GM12878 (cell line): ENCODE results near the gene CD82. TPM values are rescaled to one million over a fixed set of nuclear protein-coding genes. Genes with fewer than 3 reads are reported as not detected.

Source experiments
- ATAC-seq: fragments of 200-7000 bp; cut with Tn5 transposase; 3 replicates; pipeline ENCODE4 v1.9.1; 2020; ENCODE audit warnings: mild to moderate bottlenecking, moderate library complexity
- BruUV-seq: library from RNA; stranded (reverse); fragments of 400-500 nt; replicated peaks from 2 replicates; lab custom pipeline; 2021; lab: Mats Ljungman, UMichigan
- CTCF ChIA-PET: fragments of 300-600 bp; sonication (Branson Sonifier 250); formaldehyde crosslinking; extraction: SDS; loops from one replicate; lab custom pipeline; 2021; ENCODE audit warnings: inconsistent platforms; lab: Yijun Ruan, JAX
- POLR2A ChIA-PET: fragments of 350-600 bp; formaldehyde crosslinking; extraction: SDS; loops from one replicate; lab custom pipeline; 2021; ENCODE audit warnings: inconsistent platforms; lab: Charles Lee
- RAD21 ChIA-PET: fragments of 300-600 bp; sonication (Branson Sonifier 250); formaldehyde crosslinking; loops from one replicate; lab custom pipeline; 2023; ENCODE audit warnings: antibody characterized with exemption; ENCODE audit not compliant: unreplicated experiment; lab: Charles Lee
- SMC1A ChIA-PET: fragments of 300-600 bp; sonication (Branson Sonifier 250); formaldehyde crosslinking; loops from one replicate; lab custom pipeline; 2023; ENCODE audit not compliant: unreplicated experiment, uncharacterized antibody; lab: Charles Lee
- DNase-seq: peaks from one replicate; pipeline ENCODE4 v3.0.0-alpha.2; 2011; ENCODE audit warnings: low read depth, low spot score
- FAIRE-seq: peaks from 3 replicates; lab custom pipeline; 2011; peaks lifted over from hg19 to GRCh38; lab: Jason Lieb, UNC
- H2AFZ ChIP-seq: 2 replicates; pipeline ENCODE4 v1.6.0; 2011; ENCODE audit warnings: low read depth, low read length, control low read depth; ENCODE audit not compliant: control insufficient read depth
- H3K27ac ChIP-seq: 2 replicates; pipeline ENCODE4 v1.5.1; 2011; ENCODE audit warnings: control low read depth; ENCODE audit not compliant: control insufficient read depth, insufficient read depth
- H3K27me3 ChIP-seq, 2 experiments: replicated peaks in 1 of 2; 2 replicates each; pipeline versions ENCODE4 v1.6.0 to v1.6.1; 2011; ENCODE audit warnings: low read length in 1 of 2; ENCODE audit not compliant: control insufficient read depth in 2 of 2, insufficient read depth in 2 of 2
- H3K36me3 ChIP-seq, 2 experiments: 2 replicates each; pipeline ENCODE4 v1.5.1; 2011; ENCODE audit warnings: low read length in 1 of 2; ENCODE audit not compliant: control insufficient read depth in 2 of 2, insufficient read depth in 2 of 2
- H3K4me1 ChIP-seq: 2 replicates; pipeline ENCODE4 v1.6.1; 2011; ENCODE audit warnings: mild to moderate bottlenecking, low read length, moderate library complexity, mixed read lengths; ENCODE audit not compliant: control insufficient read depth, insufficient read depth
- H3K4me2 ChIP-seq: 2 replicates; pipeline ENCODE4 v1.6.0; 2011; ENCODE audit warnings: control low read depth; ENCODE audit not compliant: control insufficient read depth, insufficient read depth
- H3K4me3 ChIP-seq: fragments of 200-600 bp; sonication (generic); 2 replicates; pipeline ENCODE4 v1.5.1; 2016
- H3K79me2 ChIP-seq: 2 replicates; pipeline ENCODE4 v1.6.0; 2011; ENCODE audit warnings: low read length; ENCODE audit not compliant: control insufficient read depth, insufficient read depth
- H3K9ac ChIP-seq: 2 replicates; pipeline ENCODE4 v1.8.0; 2011; ENCODE audit warnings: low read length, control low read depth, mixed read lengths; ENCODE audit not compliant: control insufficient read depth, insufficient read depth
- H3K9me3 ChIP-seq: replicated peaks from 3 replicates; pipeline ENCODE4 v1.5.1; 2011; ENCODE audit warnings: mild to moderate bottlenecking, low read length; ENCODE audit not compliant: control insufficient read depth, insufficient read depth
- H4K20me1 ChIP-seq: 2 replicates; pipeline ENCODE4 v1.6.0; 2011; ENCODE audit not compliant: control insufficient read depth, insufficient read depth
- CEBPB ChIP-seq, 2 experiments: fragments of 150-350 bp in 1 of 2; IDR thresholded peaks; 2 replicates each; pipeline ENCODE4 v1.6.1; 2012 to 2014; ENCODE audit warnings: low read depth in 2 of 2, low read length in 2 of 2, borderline replicate concordance in 1 of 2, inconsistent platforms in 1 of 2
- CHD2 ChIP-seq: IDR thresholded peaks from 2 replicates; pipeline ENCODE4 v1.6.1; 2011; ENCODE audit warnings: low read depth, low read length, improper control_type of control experiment, borderline replicate concordance
- CHD4 ChIP-seq: fragments of 200-600 bp; sonication (generic); IDR thresholded peaks from 2 replicates; pipeline ENCODE4 v1.6.1; 2016; ENCODE audit warnings: mild to moderate bottlenecking
- ESRRA ChIP-seq: IDR thresholded peaks from 2 replicates; pipeline ENCODE4 v1.6.1; 2012; ENCODE audit warnings: mild to moderate bottlenecking, low read length, improper control_type of control experiment
- ETV6 ChIP-seq, 2 experiments: fragments of 450-650 bp in 1 of 2; IDR thresholded peaks in 1 of 2; conservative IDR thresholded peaks in 1 of 2; 2 replicates each; pipeline ENCODE4 v1.6.1; 2014; ENCODE audit warnings: antibody characterized with exemption in 1 of 2, borderline replicate concordance in 1 of 2, low read depth in 1 of 2, mild to moderate bottlenecking in 1 of 2, moderate library complexity in 1 of 2
- FOS ChIP-seq: IDR thresholded peaks from 3 replicates; pipeline ENCODE4 v1.6.1; 2011; ENCODE audit warnings: borderline replicate concordance; ENCODE audit not compliant: insufficient read length; ENCODE audit errors: extremely low read depth
- MYC ChIP-seq: IDR thresholded peaks from 2 replicates; pipeline ENCODE4 v1.6.1; 2011; ENCODE audit warnings: mild to moderate bottlenecking, low read length, moderate library complexity, inconsistent platforms; ENCODE audit not compliant: insufficient read depth, insufficient replicate concordance, insufficient read length, severe bottlenecking
- PAX8 ChIP-seq: fragments of 450-650 bp; IDR thresholded peaks from 2 replicates; pipeline ENCODE4 v1.6.1; 2017; ENCODE audit warnings: mild to moderate bottlenecking, moderate library complexity
- RAD21 ChIP-seq: IDR thresholded peaks from 2 replicates; pipeline ENCODE4 v1.6.1; 2011; ENCODE audit warnings: mild to moderate bottlenecking, low read depth, low read length, moderate library complexity; ENCODE audit not compliant: insufficient read depth
- RBBP5 ChIP-seq: fragments of 200-600 bp; sonication (generic); conservative IDR thresholded peaks from 2 replicates; pipeline ENCODE4 v1.6.1; 2016
- RFX5 ChIP-seq: IDR thresholded peaks from 2 replicates; pipeline ENCODE4 v1.6.1; 2011; ENCODE audit warnings: low read depth, low read length, improper control_type of control experiment
- SMARCA5 ChIP-seq: fragments of 450-650 bp; IDR thresholded peaks from 2 replicates; pipeline ENCODE4 v1.6.1; 2017; ENCODE audit warnings: mild to moderate bottlenecking
- WGBS: methylation state at CpG from one replicate; pipeline ENCODE4 v1.1.6; 2016; ENCODE audit warnings: low lambda C conversion rate; ENCODE audit not compliant: insufficient replicate concordance, insufficient coverage; ENCODE audit errors: missing lambda C conversion rate; 5-methylcytosine and 5-hydroxymethylcytosine counted together
- in situ Hi-C: fragments of 300-500 bp; cut with MboI; formaldehyde crosslinking; loops from 9 replicates; pipeline ENCODE4 v1.14.3; 2018; ENCODE audit warnings: mixed read lengths
- intact Hi-C: fragments of 100-400 bp; cut with micrococcal nuclease; formaldehyde crosslinking; loops from one replicate; pipeline ENCODE4 v1.14.2; 2022; ENCODE audit not compliant: unreplicated experiment
- polyA plus RNA-seq, 11 experiments: library from polyadenylated mRNA; depleted of rRNA in 4 of 11; unstranded in 6 of 11; stranded (reverse) in 5 of 11; fragments of >200 nt; fragmentation: Nextera tagmentation in 4 of 11; fragmentation: Illumina TruSeq in 1 of 11; extraction: Ambion mirVana in 4 of 11; extraction: Trizol in 1 of 11; gene quantifications; 1 replicate in 1 of 11; 2 replicates in 10 of 11; pipeline versions ENCODE4 v1.2.1 to v1.2.3, GENCODE V29; 2011 to 2016; ENCODE audit warnings: inconsistent platforms in 2 of 11, missing spikeins in 2 of 11, low read depth in 1 of 11
- total RNA-seq, 4 experiments: library from RNA; depleted of rRNA in 3 of 4; stranded (reverse); fragments of >200 nt in 3 of 4; fragmentation: Illumina TruSeq in 1 of 4; extraction: Trizol in 1 of 4; gene quantifications; 2 replicates each; pipeline versions ENCODE4 v1.2.1 to v1.2.3, GENCODE V29; 2013 to 2021
- TF ChIP-seq, protein P1 (sequence below): IDR thresholded peaks from 2 replicates; pipeline ENCODE4 v1.6.1; 2012; ENCODE audit warnings: low read depth, low read length, improper control_type of control experiment
- TF ChIP-seq, protein P2 (sequence below): fragments of 450-650 bp; IDR thresholded peaks from 2 replicates; pipeline ENCODE4 v1.6.1; 2017; ENCODE audit warnings: mild to moderate bottlenecking, moderate library complexity
- TF ChIP-seq, protein P3 (sequence below): IDR thresholded peaks from 2 replicates; pipeline ENCODE4 v1.6.1; 2012; ENCODE audit warnings: low read depth, low read length, improper control_type of control experiment
- TF ChIP-seq, protein P4 (sequence below): fragments of 450-650 bp; IDR thresholded peaks from 2 replicates; pipeline ENCODE4 v1.6.1; 2017; ENCODE audit warnings: low read depth, mild to moderate bottlenecking, moderate library complexity

The CD82 gene
- total and polyA plus RNA-seq, 10 of the 15 experiments (the other 5 are each of a cell fraction or from before 2014, with no cell fraction given), result 5.2 to 180 (median 84.7) TPM

GRCh38 chr11:44627165-44627789 is 61.8 kb downstream of the CD82 start:
- no peaks in the 10 kb centered on the region for H3K27me3 ChIP-seq
- peaks cover 13% of the 10 kb centered on the region for H3K4me1 ChIP-seq
- intact Hi-C loops, result loop anchor here (10.0 kb wide), 1 partner anchor 532 kb away; the partner anchor contains the start of gene EXT2
- POLR2A ChIA-PET, result interaction anchor here (1.1 kb wide), 1 partner anchor 62 kb away, joined by 6 read pairs; the partner anchor contains the start of gene CD82
- ATAC-seq (no peak), FAIRE-seq (no peak), DNase-seq (no peak)
- SMC1A ChIA-PET, result interaction anchor here (1.0 to 3.7 kb wide), 7 partner anchors 10 to 284 kb away, joined by 3 to 19 read pairs (median 4); no protein-coding TSS in a partner anchor
- RAD21 ChIA-PET, result interaction anchor here (0.9 to 3.7 kb wide), 5 partner anchors 10 to 70 kb away, joined by 3 to 21 read pairs (median 5); partner anchors contain the start of gene CD82
- no peak overlapping the region for H3K4me3 ChIP-seq
- H3K9ac ChIP-seq, result no peak overlapping the region
- no peaks in the 10 kb centered on the region for H3K79me2 ChIP-seq
- peaks cover 3% of the 10 kb centered on the region; the same call in 2 of the 3 replicates for H3K9me3 ChIP-seq
- H4K20me1 ChIP-seq, result no peaks in the 10 kb centered on the region
- no peak overlapping the region for H3K4me2 ChIP-seq
- H3K36me3 ChIP-seq, result no peaks in the 10 kb centered on the region; a peak in 1 of 4 replicates
- 73% methylated on average over 4 of the region's 4 CpGs for WGBS
- CTCF ChIA-PET, result interaction anchor here (0.7 to 9.0 kb wide), 6 partner anchors 10 to 284 kb away, joined by 3 to 93 read pairs (median 3); no protein-coding TSS in a partner anchor
- no peak overlapping the region for H3K27ac ChIP-seq
- BruUV-seq, result no TSS peak
- in situ Hi-C loops, result loop anchor here (10.0 kb wide), 1 partner anchor 342 kb away; no protein-coding TSS in a partner anchor
- no peak overlapping the region for H2AFZ ChIP-seq
- TF ChIP-seq, protein P1, sequence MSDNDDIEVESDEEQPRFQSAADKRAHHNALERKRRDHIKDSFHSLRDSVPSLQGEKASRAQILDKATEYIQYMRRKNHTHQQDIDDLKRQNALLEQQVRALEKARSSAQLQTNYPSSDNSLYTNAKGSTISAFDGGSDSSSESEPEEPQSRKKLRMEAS, result no peak
- TF ChIP-seq RAD21 (no peak), ETV6 (conservative IDR thresholded peaks at IDR 0.05 in 1 of 2, IDR thresholded peaks at IDR 0.05 in 1 of 2; ENCODE audit: borderline replicate concordance in 1 of 2, low read depth in 1 of 2) (no peak), CHD2 (no peak), RBBP5 (no peak), CHD4 (no peak), FOS (no peak), MYC (no peak), SMARCA5 (no peak), RFX5 (no peak), CEBPB (IDR thresholded peaks at IDR 0.05; ENCODE audit: borderline replicate concordance in 1 of 2, low read depth in 2 of 2, low read length in 2 of 2) (no peak), ESRRA (no peak), PAX8 (no peak)
- TF ChIP-seq, protein P2, sequence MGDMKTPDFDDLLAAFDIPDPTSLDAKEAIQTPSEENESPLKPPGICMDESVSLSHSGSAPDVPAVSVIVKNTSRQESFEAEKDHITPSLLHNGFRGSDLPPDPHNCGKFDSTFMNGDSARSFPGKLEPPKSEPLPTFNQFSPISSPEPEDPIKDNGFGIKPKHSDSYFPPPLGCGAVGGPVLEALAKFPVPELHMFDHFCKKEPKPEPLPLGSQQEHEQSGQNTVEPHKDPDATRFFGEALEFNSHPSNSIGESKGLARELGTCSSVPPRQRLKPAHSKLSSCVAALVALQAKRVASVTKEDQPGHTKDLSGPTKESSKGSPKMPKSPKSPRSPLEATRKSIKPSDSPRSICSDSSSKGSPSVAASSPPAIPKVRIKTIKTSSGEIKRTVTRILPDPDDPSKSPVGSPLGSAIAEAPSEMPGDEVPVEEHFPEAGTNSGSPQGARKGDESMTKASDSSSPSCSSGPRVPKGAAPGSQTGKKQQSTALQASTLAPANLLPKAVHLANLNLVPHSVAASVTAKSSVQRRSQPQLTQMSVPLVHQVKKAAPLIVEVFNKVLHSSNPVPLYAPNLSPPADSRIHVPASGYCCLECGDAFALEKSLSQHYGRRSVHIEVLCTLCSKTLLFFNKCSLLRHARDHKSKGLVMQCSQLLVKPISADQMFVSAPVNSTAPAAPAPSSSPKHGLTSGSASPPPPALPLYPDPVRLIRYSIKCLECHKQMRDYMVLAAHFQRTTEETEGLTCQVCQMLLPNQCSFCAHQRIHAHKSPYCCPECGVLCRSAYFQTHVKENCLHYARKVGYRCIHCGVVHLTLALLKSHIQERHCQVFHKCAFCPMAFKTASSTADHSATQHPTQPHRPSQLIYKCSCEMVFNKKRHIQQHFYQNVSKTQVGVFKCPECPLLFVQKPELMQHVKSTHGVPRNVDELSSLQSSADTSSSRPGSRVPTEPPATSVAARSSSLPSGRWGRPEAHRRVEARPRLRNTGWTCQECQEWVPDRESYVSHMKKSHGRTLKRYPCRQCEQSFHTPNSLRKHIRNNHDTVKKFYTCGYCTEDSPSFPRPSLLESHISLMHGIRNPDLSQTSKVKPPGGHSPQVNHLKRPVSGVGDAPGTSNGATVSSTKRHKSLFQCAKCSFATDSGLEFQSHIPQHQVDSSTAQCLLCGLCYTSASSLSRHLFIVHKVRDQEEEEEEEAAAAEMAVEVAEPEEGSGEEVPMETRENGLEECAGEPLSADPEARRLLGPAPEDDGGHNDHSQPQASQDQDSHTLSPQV, result no peak
- TF ChIP-seq, protein P3, sequence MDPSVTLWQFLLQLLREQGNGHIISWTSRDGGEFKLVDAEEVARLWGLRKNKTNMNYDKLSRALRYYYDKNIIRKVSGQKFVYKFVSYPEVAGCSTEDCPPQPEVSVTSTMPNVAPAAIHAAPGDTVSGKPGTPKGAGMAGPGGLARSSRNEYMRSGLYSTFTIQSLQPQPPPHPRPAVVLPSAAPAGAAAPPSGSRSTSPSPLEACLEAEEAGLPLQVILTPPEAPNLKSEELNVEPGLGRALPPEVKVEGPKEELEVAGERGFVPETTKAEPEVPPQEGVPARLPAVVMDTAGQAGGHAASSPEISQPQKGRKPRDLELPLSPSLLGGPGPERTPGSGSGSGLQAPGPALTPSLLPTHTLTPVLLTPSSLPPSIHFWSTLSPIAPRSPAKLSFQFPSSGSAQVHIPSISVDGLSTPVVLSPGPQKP, result no peak
- TF ChIP-seq, protein P4, sequence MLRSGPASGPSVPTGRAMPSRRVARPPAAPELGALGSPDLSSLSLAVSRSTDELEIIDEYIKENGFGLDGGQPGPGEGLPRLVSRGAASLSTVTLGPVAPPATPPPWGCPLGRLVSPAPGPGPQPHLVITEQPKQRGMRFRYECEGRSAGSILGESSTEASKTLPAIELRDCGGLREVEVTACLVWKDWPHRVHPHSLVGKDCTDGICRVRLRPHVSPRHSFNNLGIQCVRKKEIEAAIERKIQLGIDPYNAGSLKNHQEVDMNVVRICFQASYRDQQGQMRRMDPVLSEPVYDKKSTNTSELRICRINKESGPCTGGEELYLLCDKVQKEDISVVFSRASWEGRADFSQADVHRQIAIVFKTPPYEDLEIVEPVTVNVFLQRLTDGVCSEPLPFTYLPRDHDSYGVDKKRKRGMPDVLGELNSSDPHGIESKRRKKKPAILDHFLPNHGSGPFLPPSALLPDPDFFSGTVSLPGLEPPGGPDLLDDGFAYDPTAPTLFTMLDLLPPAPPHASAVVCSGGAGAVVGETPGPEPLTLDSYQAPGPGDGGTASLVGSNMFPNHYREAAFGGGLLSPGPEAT, result no peak
